ENCODE results near the gene GAPDHS. TPM values are rescaled to one million over a fixed set of nuclear protein-coding genes. Genes with fewer than 3 reads are reported as not detected.

GAPDHS gene
- total and polyA plus RNA-seq, 2 of the 4 experiments (the other 2 are of a cell fraction), result not detected

- Histone ChIP-seq H2AFZ (replicated peaks; ENCODE audit: low read length, poor library complexity) (no peak overlapping the region), H4K8ac (ENCODE audit: low read depth in 2 of 2, low read length in 2 of 2) (no peak overlapping the region), H3K4ac (ENCODE audit: low read depth, low read length) (no peak overlapping the region), H2BK5ac (ENCODE audit: low read depth, low read length, poor library complexity, severe bottlenecking) (no peak overlapping the region), H4K91ac (ENCODE audit: insufficient read depth, low read depth, low read length) (no peak overlapping the region), H3K27me3 (ENCODE audit: control insufficient read depth, insufficient read depth, low read length) (peaks cover 29% of the 10 kb centered on the region), H2AK5ac (ENCODE audit: low read depth, low read length) (no peak overlapping the region), H4K5ac (ENCODE audit: low read depth, low read length) (no peak overlapping the region), H3K27ac (ENCODE audit: insufficient read depth, low read length) (no peak overlapping the region), H3K9me1 (ENCODE audit: insufficient read depth, low read length) (no peaks in the 10 kb centered on the region), H2AK9ac (replicated peaks; ENCODE audit: low read depth, low read length, poor library complexity) (no peak overlapping the region), H3K9ac (ENCODE audit: low read depth, low read length) (no peak overlapping the region), H2BK15ac (ENCODE audit: low read depth, low read length) (no peak overlapping the region), H3K36me3 (ENCODE audit: control insufficient read depth, insufficient read depth, low read length) (no peaks in the 10 kb centered on the region), H3K9me3 (ENCODE audit: control insufficient read depth, insufficient read depth, low read length) (no peaks in the 10 kb centered on the region), H3K23ac (ENCODE audit: low read depth, low read length) (no peak overlapping the region), H2BK120ac (ENCODE audit: low read depth, low read length) (no peak overlapping the region), H3K79me1 (ENCODE audit: low read depth in 1 of 2, low read length in 2 of 2) (no peaks in the 10 kb centered on the region), H4K20me1 (ENCODE audit: insufficient read depth, low read length) (no peaks in the 10 kb centered on the region), H3K4me2 (ENCODE audit: low read depth, low read length) (no peak overlapping the region), H2BK20ac (ENCODE audit: low read depth, low read length) (no peak overlapping the region), H3K14ac (replicated peaks; ENCODE audit: low read depth, low read length) (no peak overlapping the region), H3K4me3 (ENCODE audit: insufficient read depth, low read depth, low read length) (no peak overlapping the region), H3K56ac (ENCODE audit: extremely low read depth, insufficient read depth, low read length) (no peak overlapping the region), H3K18ac (ENCODE audit: low read depth, low read length) (no peak overlapping the region), H3K4me1 (ENCODE audit: control insufficient read depth, insufficient read depth, low read length) (no peaks in the 10 kb centered on the region)
- ChIA-PET CTCF (no interaction called here), POLR2A (ENCODE audit: unreplicated experiment) (no interaction called here)
- DNase-seq (no peak), ATAC-seq (ENCODE audit: low read depth) (no peak)
- intact Hi-C loops (cut with micrococcal nuclease), result no loop called here
- TF ChIP-seq BHLHE40 (IDR thresholded peaks at IDR 0.05; ENCODE audit: low read depth, low read length) (no peak), USF2 (IDR thresholded peaks at IDR 0.05; ENCODE audit: low read depth, low read length) (no peak)
- dilution Hi-C loops (cut with HindIII; ENCODE audit: low sequenced_read_pairs, unreplicated experiment), result no loop called here
- no CpG with 5 or more reads among the region's 3 CpGs for WGBS, 2 experiments (ENCODE audit: extremely low coverage in 2 of 2, insufficient read length in 1 of 2)
- in situ Hi-C loops (cut with MboI; ENCODE audit: low sequenced_read_pairs), result no loop called here
- BruUV-seq (replicated peaks), result no TSS peak
Observed at GRCh38 chr19:35498220-35498619, 35.0 kb upstream of the GAPDHS start.
